Stimulated activated CD8-positive, alpha-beta memory T cell treated with anti-CD3 and anti-CD28 coated beads, Interleukin-12 subunit alpha, Interleukin-12 subunit beta, amount 100 ng/mL, for 4 hours (primary cell): ENCODE data around the gene EBPL.

ENCODE experiments used
- DNase-seq: peaks from one replicate; pipeline ENCODE4 v3.0.0-alpha.2; 2020; ENCODE audit warnings: low read depth

Gene EBPL

DNA sequence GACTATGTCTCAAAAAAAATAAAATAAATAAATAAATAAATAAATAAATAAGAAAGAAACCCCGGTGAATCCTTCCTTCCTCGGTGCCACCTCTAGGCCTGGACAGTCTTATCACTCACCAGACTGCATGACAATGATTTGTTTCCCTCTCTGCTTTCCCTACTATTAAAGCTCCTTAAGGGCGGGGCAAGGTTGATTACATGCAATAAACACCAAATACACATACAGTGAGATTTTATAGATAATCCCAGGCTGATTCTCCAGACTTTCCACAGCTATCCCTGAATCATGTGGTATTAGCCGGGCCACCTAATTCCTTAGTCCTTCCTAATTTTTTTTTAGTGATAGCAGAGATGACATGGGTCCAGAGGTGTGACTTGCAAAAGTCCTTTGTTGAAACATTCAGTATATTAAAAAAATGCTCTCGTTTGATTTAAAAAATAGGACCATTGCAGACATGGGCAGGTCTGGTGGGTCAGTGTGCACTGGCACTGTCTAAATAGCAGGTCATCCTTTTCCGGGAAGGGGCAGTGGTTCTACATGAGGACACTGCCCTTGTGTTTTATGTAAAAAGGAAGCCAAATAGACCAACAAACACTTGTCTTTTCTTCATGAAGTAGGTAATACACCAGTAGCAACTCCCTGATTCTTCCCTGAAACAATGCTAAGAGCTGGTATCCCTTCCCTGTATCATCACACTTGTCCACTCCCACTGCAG lies 14.5 kb downstream of the EBPL start:
- no peak for DNase-seq

DNA sequence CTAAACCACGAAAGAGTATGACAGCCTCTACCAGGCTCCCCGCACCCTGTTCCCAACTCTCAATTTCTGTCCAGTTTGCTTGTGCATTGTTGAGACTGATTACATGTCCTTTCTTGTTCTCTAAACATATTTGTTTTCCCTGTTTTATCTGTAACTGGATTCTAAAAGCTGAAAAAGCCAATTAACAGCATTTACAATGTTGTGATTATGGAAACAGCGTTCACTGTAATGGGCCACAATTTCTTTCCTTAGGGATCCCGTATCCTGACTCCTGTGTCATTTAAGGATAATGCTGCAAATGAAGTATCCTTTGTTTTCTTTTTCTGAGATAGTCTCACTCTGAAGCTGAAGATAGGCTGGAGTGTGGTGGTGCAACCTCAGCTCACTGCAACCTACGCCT lies 20.5 kb downstream of the EBPL start:
- no peak for DNase-seq

GRCh38 chr13:49669735-49670309 lies 21.5 kb downstream of the EBPL start:
- DNase-seq = no peak

DNA sequence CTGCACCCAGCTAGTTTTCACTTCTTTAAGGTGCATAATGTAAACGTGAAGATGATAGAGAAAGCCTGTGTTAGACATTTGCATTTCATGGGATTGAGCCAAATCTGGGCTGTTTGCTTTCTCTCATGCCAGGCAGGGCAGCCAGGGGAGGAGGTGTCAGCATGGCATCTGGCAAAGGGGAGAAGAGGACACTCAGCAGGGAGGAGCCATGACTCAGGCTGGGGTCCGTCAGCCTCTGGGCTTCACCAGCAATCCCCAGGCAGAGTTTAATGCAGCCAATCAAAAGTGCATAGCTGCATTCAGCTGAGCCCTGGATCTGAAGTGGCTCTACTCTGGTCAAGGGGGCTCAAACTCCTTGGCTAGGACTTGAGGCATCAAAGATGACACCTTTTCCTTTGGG lies 23.5 kb downstream of the EBPL start:
- DNase-seq = no peak

GRCh38 chr13:49664606-49665005 lies 26.7 kb downstream of the EBPL start:
- no peak for DNase-seq

DNA sequence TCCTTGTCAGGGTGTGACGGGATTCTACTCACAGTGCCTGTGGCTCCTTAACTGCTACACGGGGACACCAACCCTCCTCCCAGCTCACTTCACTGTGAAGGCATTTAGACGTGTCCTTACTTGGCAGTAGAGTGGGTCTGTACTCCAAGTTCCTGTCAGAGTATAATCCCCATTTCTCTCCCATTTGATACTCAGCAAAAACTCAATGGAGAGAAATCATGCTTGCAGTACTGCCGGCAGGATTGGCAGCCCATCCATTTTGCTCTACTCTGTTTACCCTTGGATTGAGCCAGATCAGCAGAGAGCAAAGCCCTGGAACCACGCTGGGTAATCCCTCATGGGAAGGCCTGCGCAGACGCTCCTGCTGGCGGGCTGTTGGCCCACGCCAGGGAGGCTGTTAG lies 34.0 kb downstream of the EBPL start:
- DNase-seq = no peak

DNA sequence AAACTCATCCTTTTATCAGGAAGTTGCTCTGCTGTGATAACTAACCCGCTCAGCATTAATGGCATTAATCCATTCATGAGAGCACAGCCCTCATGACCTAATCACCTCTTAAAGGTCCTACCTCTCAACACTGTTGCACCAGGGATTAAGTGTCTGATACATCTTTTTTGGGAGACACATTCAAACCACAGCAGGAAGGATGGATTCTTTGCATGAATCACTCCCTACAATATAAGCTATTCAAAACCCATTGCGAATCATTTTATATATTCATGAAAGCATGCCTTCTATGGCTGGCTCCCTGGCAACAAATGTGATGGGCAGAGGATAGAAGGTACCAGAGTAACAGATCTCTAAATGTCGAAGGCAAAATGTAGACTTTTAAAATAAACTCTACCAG lies 35.4 kb downstream of the EBPL start:
- no peak for DNase-seq

DNA sequence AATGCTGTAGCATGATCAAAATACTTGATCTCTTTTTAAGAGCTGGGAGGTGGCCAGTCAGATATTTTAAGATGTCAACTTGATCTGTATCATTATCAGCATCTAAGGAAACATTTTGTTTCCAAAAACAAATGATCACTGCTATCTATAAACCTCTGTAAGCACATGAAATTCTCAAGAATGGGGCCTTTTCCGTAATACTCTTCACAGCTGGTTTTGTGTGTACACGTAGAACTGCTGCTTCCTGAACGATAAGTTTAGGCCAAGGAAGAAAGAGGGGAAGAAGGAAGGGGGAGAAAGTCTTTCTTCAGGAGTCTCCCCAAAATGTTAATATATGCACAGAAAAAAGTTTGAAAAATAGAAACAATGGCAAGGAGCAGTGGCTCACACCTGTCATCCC lies 37.3 kb downstream of the EBPL start:
- DNase-seq = no peak

DNA sequence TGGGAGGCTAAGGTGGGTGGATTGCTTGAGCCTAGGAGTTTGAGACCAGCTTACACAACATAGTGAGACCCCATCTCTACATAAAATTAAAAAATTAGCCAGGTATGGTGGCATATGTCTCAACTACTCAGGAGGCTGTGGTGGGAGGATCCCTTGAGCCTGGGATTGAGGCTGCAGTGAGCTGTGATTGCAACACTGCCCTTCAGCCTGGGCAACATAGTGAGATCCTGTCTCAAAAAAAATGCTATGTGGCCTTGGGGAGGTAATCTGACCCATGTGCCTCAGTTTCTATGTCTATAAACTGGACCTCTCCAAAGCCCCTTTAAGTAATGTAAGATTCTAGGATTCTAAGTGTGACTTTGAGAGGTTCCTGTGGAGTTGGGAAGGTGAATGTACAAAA lies 37.8 kb downstream of the EBPL start:
- DNase-seq = no peak

DNA sequence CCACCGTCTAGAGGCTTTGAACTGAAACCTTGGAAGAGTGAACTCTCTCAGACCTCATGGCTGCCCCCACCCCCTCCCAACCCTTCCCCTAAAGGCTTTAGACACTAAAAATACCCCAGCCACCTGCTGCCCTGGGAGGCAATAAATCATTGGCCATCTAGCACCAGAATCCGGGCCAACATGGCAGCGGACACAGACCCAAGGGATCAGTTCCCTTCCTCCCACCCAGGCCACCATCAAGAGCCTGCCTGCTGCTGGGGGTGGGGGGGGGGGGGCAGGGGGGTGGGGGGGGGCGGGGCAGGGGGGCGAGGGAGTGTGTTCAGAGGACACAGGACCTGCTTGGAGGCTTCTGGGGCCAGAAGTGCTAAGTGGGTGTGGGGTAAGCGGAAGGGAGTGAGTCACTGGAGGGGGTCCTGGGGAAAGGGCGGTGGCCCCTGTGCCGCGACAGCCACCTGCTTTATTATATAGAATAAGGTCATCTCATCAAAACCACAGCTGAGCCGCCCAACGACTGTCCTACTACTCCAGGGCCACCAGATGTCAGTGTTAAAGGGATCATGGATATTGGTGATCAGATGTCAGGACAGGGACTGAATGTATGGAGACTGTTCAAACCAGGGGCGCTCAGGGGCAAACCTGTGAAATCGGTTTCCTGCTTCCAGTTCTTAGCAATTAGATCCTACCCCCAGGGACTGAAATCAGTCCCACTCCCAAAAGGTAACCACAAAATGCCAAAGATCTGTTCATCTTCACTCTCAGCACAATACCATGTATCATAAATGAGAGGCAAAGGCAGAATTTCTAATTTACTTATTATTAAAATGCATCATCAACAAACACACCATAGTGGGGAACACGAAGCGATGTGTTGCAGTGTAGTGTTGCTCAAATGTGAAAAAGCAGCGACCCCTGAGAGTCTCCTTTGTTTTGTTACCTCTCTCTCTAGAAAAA lies 38.7 kb downstream of the EBPL start:
- DNase-seq = no peak

- no peak for DNase-seq
These were observed 39.5 kb downstream of the EBPL start for GRCh38 chr13:49651570-49652354.

DNA sequence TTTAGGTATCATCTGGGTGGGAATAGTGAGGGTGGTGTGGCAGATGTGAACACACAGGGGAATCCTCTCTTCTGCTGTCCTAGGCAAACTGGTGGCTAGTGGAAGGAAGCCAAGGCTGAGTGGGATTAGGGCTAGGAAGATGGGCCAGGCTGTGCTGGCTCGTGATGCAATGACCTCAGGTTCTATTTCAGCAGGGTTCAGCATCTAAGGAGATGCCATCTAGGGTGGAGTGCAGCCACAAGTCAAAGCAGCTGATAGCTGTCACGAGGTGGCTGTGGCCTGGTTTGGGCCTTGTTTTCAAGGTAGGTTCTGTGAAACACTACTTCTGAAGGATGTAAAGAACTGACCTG lies 41.3 kb downstream of the EBPL start:
- DNase-seq = no peak

DNA sequence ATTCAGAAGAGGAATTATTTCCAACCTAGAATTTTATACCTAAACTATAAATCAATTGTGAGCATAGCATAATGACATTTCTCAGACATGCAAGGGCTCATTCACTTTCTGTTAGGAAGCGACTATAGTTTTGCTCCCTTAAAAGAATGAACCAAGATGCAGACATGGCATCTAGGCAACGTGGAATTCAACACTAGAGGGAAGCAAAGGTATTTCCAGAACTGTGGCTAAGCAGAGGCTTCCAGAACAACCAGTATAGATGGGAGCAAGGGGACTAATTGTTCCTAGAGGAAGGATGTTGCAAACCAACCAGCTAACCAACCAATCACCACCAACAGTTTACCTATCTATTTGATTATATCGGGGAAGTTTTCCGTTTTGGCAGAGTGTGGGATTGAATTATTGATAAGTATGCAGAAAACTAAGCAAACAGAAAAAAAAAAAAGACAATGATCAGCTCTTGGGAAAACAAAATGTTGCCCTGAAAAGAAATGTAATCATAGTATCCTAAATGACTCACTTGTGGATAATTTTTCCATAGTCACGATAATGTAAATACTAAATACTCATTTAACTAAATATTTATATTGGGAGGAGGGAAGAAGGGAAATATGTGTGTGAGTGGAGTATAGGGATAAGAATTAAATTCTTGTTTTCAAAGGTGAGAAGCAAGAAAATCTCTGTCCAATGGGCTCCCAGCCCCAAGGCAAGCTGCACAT lies 41.9 kb downstream of the EBPL start:
- no peak for DNase-seq

GRCh38 chr13:49646688-49647087 lies 44.6 kb downstream of the EBPL start:
- no peak for DNase-seq

DNA sequence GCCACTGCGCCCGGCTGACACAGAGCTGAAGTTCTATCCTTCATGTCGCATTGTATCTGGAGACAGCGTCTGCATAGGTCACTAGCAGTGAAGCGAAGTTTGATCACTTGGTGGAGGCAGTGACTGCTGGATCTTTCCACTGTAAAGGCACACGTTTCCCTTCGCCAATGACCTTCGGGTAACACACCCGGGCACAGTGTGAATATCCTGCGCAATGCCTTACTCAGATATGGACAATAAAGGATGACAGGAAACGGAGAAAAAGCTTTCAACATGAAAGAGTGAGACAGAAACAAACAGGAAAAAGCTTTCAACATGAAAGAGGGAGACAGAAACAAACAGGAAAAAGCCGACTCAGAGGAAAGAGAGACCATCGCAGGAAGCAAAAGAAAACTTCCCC lies 45.8 kb downstream of the EBPL start:
- DNase-seq = no peak

DNA sequence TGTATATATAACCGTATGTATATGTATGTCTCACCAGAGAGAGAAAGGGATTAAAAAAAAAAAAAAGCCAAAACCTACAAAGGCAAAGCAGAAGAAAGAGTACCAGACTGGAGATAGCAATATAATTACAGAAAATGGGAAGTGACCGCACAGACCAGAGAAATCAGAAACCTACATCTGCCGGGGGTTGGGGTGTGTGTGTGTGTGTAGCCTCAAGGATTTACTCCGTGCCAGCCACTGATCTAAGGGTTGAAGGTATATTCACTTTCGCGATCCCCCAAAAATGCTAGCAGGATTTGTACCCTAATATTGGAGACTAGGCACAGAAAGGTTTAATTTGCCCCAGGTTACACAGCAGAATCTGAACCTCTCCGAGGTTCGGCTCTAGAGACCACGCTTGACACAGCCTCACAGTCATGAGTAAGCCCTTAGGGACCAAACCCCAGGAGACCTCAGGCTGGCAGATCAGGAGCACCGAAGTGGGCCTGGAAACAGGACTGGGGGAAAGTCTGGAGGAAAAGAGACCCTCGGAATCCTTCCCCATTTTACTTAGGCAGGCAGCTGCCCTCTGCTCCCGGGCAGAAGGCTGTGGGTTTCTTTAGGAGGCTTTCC lies 48.1 kb downstream of the EBPL start:
- no peak for DNase-seq

- DNase-seq = no peak
These were observed 49.4 kb downstream of the EBPL start for GRCh38 chr13:49641801-49642291.

DNA sequence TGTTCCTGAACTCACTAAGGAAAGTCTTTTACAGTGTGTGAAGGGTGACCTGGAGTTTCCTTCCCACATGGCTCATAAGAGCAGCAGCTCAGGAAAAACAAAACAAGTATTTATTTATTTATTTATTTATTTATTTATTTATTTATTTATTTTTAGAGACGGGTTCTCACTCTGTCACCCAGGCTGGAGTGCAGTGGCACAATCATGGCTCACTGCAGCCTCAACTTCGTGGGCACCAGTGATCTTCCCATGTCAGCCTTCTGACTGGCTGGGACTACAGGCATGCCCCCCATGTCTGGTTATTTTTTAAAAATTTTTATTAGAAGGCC lies 52.6 kb downstream of the EBPL start:
- no peak for DNase-seq

GRCh38 chr13:49638030-49638743 lies 53.1 kb downstream of the EBPL start:
- DNase-seq = no peak

DNA sequence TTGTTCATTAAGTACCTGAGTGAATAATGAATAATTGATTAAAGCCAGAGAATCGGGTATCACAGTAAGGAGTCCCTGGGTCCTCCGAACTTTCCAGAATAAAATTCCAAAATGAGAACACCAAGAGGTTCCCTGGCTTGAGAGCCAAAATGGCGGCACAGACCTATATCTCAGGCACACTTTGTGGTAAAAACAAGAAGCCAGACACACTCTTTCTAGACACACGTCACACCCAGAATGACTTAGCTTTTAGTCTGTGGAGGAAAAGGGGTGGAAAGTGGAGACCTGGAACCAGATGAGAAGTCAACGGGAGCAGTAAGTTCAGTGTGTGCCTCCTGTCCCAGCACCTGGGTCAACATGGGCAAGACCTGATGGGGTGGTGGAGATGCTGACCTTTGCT lies 54.6 kb downstream of the EBPL start:
- no peak for DNase-seq
